HL-60 (cell line): Measurements from ENCODE around the gene CDK19.

Experiments
- POLR2AphosphoS5 ChIP-seq: IDR thresholded peaks from 2 replicates; pipeline ENCODE4 v1.6.1; 2012; ENCODE audit warnings: low read depth
- TF ChIP-seq, protein P1 (sequence below): IDR thresholded peaks from one replicate; pipeline ENCODE4 v1.5.1; 2011; ENCODE audit warnings: low read length, control low read depth, inconsistent platforms; ENCODE audit not compliant: insufficient read depth

DNA sequence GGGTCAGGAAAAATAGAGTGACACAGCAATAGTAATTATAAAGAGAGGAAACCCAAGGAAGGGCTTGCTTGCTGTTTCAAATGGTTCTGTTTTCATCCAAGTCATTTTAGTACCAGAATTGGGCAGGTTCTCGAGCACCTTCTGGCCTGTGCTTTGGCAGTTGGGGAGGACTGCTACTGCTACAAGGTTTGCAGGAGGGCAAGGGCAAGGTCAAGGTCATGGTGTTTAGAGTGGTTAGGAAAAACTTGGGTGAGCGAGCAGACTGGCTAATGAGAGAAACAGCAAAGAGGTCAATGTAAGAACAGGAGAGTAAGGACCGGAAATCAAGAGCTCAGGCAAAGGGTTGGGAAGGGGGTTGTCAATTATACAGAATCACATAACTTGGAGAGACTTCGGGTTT is 164.5 kb downstream of the CDK19 start:
- TF ChIP-seq, protein P1, sequence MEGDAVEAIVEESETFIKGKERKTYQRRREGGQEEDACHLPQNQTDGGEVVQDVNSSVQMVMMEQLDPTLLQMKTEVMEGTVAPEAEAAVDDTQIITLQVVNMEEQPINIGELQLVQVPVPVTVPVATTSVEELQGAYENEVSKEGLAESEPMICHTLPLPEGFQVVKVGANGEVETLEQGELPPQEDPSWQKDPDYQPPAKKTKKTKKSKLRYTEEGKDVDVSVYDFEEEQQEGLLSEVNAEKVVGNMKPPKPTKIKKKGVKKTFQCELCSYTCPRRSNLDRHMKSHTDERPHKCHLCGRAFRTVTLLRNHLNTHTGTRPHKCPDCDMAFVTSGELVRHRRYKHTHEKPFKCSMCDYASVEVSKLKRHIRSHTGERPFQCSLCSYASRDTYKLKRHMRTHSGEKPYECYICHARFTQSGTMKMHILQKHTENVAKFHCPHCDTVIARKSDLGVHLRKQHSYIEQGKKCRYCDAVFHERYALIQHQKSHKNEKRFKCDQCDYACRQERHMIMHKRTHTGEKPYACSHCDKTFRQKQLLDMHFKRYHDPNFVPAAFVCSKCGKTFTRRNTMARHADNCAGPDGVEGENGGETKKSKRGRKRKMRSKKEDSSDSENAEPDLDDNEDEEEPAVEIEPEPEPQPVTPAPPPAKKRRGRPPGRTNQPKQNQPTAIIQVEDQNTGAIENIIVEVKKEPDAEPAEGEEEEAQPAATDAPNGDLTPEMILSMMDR = no peak
- no peak for TF ChIP-seq POLR2AphosphoS5
